Bronchial epithelial cell (primary cell): ENCODE measurements around the gene CD19. TPM values are rescaled to one million over a fixed set of nuclear protein-coding genes. Genes with fewer than 3 reads are reported as not detected.
"Not testable (repeated sequence)": the region's sequence is repeated elsewhere in the genome, so short reads cannot be mapped to it uniquely, and the experiment has no call there.

Source experiments
- DNase-seq: peaks from one replicate; pipeline ENCODE4 v3.0.0-alpha.2; 2010; ENCODE audit warnings: low read depth
- FAIRE-seq: peaks from 2 replicates; lab custom pipeline; 2011; peaks lifted over from hg19 to GRCh38; lab: Jason Lieb, UNC
- H3K27me3 ChIP-seq: 2 replicates; pipeline ENCODE4 v1.5.1; 2011; ENCODE audit warnings: low read length; ENCODE audit not compliant: control insufficient read depth, insufficient read depth
- H3K36me3 ChIP-seq: 2 replicates; pipeline ENCODE4 v1.5.1; 2011; ENCODE audit warnings: low read length; ENCODE audit not compliant: control insufficient read depth, insufficient read depth
- H3K4me3 ChIP-seq: 2 replicates; pipeline ENCODE4 v1.5.1; 2011; ENCODE audit warnings: mild to moderate bottlenecking, low read depth, low read length, control low read depth
- total RNA-seq: library from RNA; depleted of rRNA; stranded (reverse); fragments of >200 nt; gene quantifications from 2 replicates; pipeline ENCODE4 v1.2.1, GENCODE V29; 2014
- TF ChIP-seq, protein P1 (sequence below): IDR thresholded peaks from 2 replicates; pipeline ENCODE4 v1.5.1; 2011; ENCODE audit warnings: mild to moderate bottlenecking, moderate library complexity, low read length, control low read depth, inconsistent platforms; ENCODE audit not compliant: insufficient read depth, severe bottlenecking

The CD19 gene
- total RNA-seq, 1 donor from 2014 or later: not detected

DNA sequence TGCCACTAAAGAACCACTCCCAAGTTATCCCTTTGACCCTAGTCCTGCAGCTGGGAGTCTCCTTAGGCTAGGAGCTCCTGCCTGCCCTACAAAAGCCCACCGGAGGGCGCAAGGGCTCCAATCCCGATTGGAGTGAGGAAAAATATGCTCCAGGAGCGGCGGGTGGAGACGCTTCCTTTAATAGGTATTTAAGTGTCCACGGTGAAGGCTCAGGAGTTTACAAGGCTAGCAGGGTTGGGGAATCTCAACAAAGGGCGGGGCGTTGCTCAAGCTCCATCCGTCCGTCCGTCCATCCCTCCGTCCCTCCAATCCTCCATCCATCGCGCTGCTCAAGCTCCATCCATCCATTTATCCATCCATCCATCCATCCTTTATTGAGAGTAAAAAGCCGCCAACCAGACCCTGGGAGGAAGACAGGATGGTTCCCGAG lies 42.3 kb downstream of the CD19 start:
- FAIRE-seq (no peak), DNase-seq (peak; percentile 54)
- peaks cover 6% of the 10 kb centered on the region for H3K36me3 ChIP-seq
- TF ChIP-seq, protein P1, sequence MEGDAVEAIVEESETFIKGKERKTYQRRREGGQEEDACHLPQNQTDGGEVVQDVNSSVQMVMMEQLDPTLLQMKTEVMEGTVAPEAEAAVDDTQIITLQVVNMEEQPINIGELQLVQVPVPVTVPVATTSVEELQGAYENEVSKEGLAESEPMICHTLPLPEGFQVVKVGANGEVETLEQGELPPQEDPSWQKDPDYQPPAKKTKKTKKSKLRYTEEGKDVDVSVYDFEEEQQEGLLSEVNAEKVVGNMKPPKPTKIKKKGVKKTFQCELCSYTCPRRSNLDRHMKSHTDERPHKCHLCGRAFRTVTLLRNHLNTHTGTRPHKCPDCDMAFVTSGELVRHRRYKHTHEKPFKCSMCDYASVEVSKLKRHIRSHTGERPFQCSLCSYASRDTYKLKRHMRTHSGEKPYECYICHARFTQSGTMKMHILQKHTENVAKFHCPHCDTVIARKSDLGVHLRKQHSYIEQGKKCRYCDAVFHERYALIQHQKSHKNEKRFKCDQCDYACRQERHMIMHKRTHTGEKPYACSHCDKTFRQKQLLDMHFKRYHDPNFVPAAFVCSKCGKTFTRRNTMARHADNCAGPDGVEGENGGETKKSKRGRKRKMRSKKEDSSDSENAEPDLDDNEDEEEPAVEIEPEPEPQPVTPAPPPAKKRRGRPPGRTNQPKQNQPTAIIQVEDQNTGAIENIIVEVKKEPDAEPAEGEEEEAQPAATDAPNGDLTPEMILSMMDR: peak; percentile 56
- peak overlapping the region; percentile 94 for H3K4me3 ChIP-seq
- H3K27me3 ChIP-seq: no peaks in the 10 kb centered on the region

- H3K27me3 ChIP-seq: no peaks in the 10 kb centered on the region
- H3K4me3 ChIP-seq: peak within 1 kb of the TSS; percentile 94
- TF ChIP-seq, protein P1: no peak
- peaks cover 10% of the 10 kb centered on the region for H3K36me3 ChIP-seq
- DNase-seq (peak; percentile 83), FAIRE-seq (no peak)
These were observed 42.8 kb downstream of the CD19 start, which contains the start of gene SPNS1 for GRCh38 chr16:28974437-28975157. SPNS1 (plus strand) TSS chr16:28974778; CDS start chr16:28975152, 374 bp downstream.

- no peak for FAIRE-seq
- Histone ChIP-seq H3K36me3 (peaks cover 10% of the 10 kb centered on the region), H3K4me3 (peak overlapping the region; percentile 94), H3K27me3 (no peaks in the 10 kb centered on the region)
- no peak for DNase-seq
- TF ChIP-seq, protein P1: no peak
These were observed 43.4 kb downstream of the CD19 start for GRCh38 chr16:28975158-28975599.

GRCh38 chr16:28977703-28978662 lies 46.2 kb downstream of the CD19 start:
- TF ChIP-seq, protein P1: peak; percentile 90
- H3K36me3 ChIP-seq: peaks cover 23% of the 10 kb centered on the region
- no peak overlapping the region for H3K4me3 ChIP-seq
- DNase-seq (peak; percentile 23), FAIRE-seq (no peak)
- no peaks in the 10 kb centered on the region for H3K27me3 ChIP-seq

DNA sequence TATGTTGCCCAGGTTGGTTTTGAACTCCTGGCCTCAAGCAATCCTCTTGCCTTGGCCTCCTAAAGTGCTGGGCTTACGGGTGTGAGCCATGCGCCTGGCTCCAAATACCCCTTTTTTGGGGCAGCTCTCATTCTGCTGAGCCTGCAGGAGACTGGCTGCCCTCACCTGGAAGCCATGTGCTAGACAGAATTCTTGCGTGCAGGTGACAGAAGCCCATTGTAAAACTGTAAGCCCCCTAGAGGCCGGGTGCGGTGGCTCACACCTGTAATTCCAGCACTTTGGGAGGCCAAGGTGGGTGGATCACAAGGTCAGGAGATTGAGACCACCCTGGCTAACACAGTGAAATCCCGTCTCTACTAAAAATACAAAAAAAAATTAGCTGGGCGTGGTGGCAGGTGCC lies 48.6 kb downstream of the CD19 start:
- DNase-seq, H3K4me3 ChIP-seq, FAIRE-seq, H3K27me3 ChIP-seq: not testable (repeated sequence)
- peaks cover 25% of the 10 kb centered on the region for H3K36me3 ChIP-seq

DNA sequence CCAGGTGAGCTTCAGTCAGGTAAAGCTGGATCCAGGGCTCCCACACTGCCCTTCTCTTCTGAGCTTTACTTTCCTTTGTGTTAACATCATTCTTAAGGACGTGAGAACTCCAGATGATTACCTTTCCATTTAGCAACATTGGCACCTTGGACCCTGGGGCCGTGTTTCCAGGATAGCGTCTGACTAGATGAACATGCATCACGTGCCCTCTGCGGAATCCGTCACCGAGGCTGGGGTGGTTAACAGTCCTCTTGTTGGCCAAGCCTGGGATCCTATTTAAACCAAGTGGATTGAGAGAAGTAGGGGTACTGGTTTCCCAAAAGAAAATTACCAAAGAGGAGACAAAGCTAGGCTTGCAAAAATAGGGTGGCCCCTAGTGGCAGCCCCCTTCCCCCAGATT lies 49.2 kb downstream of the CD19 start:
- no peak overlapping the region for H3K4me3 ChIP-seq
- FAIRE-seq (no peak), DNase-seq (no peak)
- H3K36me3 ChIP-seq: peaks cover 28% of the 10 kb centered on the region
- no peaks in the 10 kb centered on the region for H3K27me3 ChIP-seq
- TF ChIP-seq, protein P1: no peak
